GM21423 (cell line): ENCODE data around the gene P2RY12.
A peak's percentile ranks its signal among the peaks of the same experiment; 100 is the strongest.

ENCODE experiments used
- ATAC-seq: cut with Tn5 transposase; IDR thresholded peaks from one replicate; pipeline ENCODE4 v1.9.1; 2021; ENCODE audit warnings: mild to moderate bottlenecking, moderate library complexity; ENCODE audit not compliant: unreplicated experiment

P2RY12 gene

DNA sequence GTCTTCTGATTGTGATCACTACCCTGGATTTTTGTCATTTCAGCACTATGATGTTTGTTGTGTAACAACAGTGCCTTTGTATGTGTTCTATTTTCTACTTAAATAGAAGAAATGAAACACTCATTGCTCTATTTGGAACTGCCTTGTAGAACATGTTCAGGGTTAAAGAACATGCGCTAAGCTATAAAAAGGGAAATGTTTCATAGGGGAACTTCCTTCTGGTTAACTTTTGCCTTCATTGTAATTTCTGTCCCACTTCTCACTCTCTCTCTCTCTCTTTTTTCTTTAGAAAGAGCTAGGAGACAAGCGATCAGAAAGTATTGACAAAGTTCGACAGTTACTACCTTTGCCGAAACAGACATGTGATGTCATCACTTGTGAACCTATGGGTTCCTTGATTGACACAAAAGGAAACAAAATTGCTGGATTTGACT, at the start of gene P2RY12:
Gene P2RY12 (minus strand): TSS at position 13 of the 434 bp plus-strand sequence. CDS start 45,908 bp downstream, outside the sequence.
- ATAC-seq = no peak

DNA sequence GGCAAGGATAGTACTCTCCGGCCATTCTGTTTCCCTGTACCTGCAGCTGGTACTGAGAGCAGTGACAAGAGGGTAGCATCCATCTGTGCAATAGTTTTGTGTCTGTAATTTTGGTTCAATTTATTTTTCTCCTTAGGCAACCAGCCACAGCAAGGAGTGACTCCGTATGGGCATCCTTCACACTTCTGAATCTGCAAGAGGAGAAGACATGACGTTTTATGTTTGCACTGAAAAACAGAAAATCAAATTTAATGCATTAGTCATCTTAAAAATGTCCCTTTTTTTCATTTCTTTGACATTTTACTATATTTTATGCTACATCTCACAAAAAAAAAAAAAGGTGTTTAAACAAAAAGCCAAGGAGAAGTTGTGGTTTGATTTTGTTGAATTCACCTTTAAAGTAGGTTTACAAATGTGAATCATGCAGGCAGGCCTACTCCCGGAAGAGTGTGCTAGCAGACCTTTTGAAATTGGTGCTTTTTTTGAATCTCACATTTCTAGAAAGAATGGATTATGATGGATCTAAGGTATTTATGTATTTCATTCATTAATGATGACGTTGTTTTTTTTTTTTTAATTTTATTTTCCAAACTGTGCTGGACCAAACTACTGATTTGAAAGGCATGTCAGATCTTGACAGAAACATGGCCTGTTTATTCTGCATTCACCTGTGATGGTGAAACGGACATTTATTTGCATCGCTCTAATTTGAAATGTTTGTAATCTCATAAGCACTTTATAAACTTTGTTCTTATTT, 48.2 kb upstream of the P2RY12 start:
- ATAC-seq = no peak

DNA sequence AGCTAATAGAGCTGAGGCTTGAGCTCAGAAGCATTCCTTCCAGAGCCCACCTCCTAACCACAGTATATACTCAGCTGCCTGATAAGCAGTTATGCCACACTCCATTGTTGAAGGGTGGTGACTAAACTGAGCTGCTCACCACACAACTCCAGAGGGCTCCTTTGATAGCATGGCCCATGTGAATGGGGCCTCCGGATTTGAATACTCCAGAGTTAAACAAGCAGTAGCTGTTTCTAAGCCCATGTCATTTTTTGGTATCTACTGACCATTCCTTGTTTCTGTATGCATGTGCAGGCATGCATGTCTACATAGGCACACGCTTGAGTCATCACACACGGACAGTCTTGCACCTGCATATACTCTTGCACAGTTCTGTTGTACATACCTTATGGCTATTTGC, 47.4 kb upstream of the P2RY12 start:
- ATAC-seq = no peak

DNA sequence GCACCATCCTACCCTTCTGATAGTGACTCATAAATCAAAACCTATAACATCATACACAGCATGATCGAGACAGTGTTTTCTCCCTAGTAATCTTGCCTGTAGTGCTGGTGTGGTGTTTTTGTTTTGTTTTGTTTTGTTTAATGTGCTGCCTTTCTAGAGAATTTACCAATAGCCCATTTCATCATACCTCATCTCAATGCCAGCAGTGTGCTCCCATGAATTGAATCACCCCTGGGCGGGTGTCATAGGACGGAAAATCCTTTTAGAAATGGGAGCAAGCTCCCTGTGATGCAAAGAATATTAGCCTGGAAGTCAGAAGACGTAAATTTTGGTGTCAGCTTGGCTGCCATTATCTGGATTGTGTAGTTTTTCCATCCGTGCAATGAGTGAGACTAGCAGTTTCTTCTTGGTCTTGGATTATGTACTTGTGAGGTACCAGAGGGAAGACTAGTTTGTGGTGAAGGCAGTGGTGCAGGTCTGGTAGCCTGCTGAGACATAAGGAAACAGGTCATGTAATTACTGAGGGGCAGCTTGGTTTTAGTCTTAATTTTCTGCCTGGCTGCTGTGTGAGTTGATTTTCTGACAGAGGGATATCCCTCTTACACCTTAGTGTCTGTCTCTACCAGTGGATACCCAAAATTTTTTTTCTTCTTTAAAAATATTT, 46.4 kb upstream of the P2RY12 start:
- no peak for ATAC-seq

DNA sequence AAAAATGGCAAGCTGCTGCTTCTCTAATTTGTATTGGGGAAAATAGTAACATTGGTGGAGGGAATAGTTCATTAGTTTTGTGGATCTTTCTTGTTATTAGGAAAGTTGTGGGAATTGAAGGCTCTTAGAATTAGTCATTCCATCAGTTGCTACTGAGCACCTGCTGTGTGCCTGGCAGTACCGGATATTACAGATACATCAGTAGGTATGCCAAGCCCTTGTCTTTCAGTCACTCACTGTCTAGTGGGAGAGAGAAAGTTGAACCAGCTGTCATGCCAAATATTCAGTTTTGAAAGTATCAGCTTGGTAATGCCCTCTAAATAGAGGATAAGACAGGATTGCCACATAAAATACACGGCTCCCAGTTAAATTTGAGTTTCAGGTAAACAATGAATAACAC, 43.8 kb upstream of the P2RY12 start:
- no peak for ATAC-seq

- ATAC-seq = peak; percentile 88
Observed at GRCh38 chr3:151426341-151426657, 41.7 kb upstream of the P2RY12 start.

GRCh38 chr3:151425627-151426340, 41.2 kb upstream of the P2RY12 start:
- peak; percentile 20 for ATAC-seq

DNA sequence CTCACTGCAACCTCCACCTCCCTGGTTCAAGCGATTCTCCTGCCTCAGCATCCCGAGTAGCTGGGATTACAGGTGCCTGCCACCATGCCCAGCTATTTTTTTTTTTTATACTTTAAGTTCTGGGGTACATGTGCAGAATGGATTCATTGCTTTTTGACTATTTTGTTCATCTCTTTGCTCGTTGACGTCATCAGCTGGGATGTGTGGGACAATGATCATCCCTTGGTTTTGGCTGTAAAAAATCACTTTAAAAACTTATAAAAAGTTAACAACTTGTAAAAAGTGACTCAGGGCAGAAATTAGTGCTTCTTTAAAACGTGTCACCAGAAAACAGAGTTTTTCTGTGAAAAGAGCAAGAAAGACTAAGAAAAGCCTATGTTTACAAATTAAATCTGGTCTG, 38.5 kb upstream of the P2RY12 start:
- no peak for ATAC-seq

DNA sequence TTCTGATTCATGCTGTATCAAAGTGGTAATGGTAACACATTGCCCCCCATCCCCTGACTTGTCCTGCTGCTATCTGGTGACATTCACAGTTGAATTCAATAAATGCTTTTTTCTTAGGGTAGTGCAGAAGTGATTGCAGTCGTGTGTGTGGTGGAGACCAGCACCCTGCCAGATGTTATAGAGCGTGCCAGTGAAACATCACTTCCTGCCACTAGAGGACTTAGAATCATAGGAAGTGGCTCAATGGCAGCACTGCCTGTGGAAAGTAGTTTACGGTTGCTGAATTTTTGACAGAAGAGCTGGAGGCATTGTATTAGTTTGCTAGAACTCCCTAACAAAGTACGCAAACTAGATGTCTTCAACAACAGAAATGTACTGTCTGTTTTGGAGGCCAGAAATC, 37.4 kb upstream of the P2RY12 start:
- ATAC-seq = no peak

DNA sequence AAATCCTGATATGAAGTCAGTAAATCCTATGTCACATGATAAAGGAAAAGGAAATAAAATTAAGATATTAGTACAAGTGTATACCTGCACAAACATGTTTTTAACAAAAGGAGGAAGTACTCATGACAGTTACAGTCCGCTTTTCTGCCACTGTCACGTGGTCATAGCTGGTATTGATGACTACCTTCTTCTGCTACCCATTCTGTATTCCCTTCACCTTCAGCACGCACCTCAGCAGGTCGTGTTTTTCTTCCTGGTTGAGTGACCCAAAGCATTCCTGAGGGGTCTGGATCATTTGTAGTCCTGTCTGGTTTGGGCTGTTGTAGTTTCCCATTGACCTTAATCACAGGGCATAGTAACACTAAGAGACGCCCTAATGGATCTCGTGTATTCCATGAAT, 35.3 kb upstream of the P2RY12 start:
- no peak for ATAC-seq

- ATAC-seq = no peak
Observed at GRCh38 chr3:151415289-151415688, 30.7 kb upstream of the P2RY12 start.

- no peak for ATAC-seq
Observed at GRCh38 chr3:151412989-151413388, 28.4 kb upstream of the P2RY12 start.

DNA sequence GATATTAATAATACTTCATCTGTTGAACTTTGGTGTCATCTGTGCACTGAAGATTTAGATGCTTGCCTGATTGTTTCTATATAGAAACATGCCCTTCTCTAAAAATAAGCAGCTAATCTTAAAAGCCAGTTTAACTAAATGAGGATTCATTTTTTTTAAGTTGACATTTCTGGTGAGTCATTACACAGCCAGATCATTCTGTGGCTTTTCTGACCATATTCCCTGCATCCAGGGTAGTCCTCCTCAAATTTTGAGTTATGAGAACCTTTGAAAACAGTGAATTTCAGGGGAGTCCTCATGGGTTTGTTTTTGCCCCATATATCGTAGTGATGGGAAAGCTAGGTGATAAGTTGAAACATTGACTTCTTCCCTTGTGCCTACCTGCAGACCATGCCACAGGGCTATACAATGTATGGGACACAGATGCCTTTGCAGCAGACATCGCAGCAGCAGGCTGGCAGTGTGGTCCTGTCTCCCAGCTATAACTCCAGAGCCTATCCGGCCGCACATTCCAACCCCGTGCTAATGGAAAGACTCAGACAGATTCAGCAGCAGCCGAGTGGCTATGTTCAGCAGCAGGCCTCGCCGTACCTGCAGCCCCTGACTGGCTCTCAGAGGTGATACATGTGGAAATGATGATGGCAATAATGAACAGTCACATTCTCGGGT, 26.5 kb upstream of the P2RY12 start:
- ATAC-seq = no peak

GRCh38 chr3:151407928-151408327, 23.4 kb upstream of the P2RY12 start:
- no peak for ATAC-seq

DNA sequence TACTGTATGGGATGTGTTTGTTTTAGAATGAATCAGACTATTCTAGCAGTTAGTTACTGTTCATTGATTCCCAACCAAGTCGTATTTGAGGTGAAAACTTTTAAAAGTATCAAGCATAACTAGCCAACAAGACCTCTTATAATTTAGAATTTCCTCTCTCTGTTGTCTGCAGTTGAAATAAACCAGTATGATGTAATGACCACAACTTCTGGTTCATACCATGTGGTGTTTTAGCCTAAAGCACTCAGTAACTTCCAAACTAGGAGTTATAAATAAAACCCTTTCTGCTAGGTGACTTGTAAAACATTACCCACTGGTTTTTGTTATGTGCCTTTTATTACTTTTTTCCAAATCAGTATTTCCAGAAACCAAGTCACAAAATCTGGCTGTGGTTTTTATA, 19.8 kb upstream of the P2RY12 start:
- peak; percentile 72 for ATAC-seq

- ATAC-seq = no peak
Observed at GRCh38 chr3:151403246-151403645, 18.7 kb upstream of the P2RY12 start.

DNA sequence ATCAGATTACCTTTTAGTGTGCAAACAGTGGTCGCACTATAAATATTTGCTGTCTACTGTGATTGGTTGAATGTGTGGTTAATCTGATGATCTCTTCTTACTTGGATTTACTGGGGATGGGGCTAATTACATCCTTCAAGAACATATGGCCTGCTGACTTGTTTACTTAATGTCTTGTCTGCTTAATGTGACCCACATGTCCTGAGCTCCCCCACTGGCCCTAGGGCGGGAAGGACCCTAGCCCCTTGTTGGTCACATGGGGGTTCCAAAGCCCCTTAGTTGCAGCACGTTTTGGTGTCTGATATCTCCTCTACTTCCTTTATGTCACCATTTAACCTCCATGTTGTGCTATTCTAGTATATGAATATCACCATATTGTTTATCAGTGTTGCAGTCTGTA, 17.8 kb upstream of the P2RY12 start:
- ATAC-seq = no peak

- ATAC-seq = no peak
Observed at GRCh38 chr3:151400341-151400740, 15.8 kb upstream of the P2RY12 start.

- ATAC-seq = no peak
Observed at GRCh38 chr3:151398895-151399294, 14.3 kb upstream of the P2RY12 start.

DNA sequence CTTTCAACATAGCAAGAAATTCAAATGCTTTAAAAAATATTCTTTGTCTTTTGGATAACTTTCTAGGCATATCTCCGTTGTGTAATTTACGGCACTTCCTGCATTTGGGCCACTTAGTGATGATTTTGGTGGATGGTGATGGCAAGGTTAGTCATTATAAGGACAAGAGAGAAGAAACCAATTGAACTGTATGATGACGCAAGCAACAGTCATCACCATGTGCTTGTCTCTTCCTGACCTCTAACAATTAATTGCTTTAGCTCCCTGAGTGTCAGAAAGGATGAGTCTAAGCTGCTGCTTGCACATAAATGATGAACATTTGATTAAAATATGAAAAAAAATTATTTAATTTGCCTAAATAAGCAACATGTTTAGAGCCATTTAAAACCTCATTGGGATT, 11.3 kb upstream of the P2RY12 start:
- ATAC-seq = no peak

DNA sequence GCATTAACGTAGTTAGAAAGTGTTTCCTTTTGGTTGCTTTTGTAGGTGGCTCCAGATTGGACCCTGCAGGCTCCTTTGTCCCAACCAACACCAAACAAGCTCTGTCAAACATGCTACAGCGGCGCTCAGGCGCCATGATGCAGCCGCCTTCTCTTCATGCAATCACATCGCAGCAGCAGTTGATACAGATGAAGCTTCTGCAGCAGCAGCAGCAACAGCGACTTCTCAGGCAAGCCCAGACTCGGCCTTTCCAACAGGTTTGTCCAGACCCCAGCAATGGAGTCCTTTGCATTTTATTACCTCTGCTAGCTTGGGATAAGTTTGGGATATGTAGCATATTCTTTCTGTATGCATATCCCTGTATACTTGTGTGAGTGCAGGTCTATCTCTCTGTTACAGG, 10.1 kb upstream of the P2RY12 start:
- ATAC-seq = no peak

DNA sequence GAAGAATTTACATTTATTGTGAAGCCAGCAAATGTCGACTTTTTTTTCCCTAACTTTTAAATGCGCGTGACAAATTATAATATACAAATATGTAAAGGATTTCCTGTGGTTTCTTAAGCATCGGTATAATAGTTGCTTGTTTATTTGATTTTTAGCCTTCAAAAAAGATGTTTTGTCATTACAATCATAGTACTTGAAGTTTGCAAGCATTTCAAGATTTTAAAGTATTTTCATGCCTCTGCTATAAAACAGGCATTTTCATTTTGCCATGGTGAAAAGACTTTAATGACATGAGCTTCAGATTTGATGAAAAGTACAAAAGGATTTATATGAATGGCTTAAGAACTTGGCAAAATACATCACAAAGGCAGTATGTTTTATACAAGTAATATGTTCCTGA, 9.4 kb upstream of the P2RY12 start:
- no peak for ATAC-seq
